K562 (cell line): Measurements from ENCODE around the gene TSEN54. TPM values are rescaled to one million over a fixed set of nuclear protein-coding genes. Genes with fewer than 3 reads are reported as not detected.

ENCODE experiments used
- ATAC-seq: fragments of 200-7000 bp; cut with Tn5 transposase; 3 replicates; pipeline ENCODE4 v1.9.1; 2020; ENCODE audit warnings: moderate library complexity
- BruUV-seq: library from RNA; stranded (reverse); fragments of 400-500 nt; replicated peaks from 2 replicates; lab custom pipeline; 2021; lab: Mats Ljungman, UMichigan
- CTCF ChIA-PET: fragments of 300-600 bp; formaldehyde crosslinking; extraction: SDS; loops from one replicate; lab custom pipeline; 2021; ENCODE audit warnings: low intra/inter-chr PET ratio; lab: Yijun Ruan, JAX
- POLR2A ChIA-PET: fragments of 300-600, 350-650 bp; sonication (Branson Sonifier 250); formaldehyde crosslinking; extraction: SDS; loops from one replicate; lab custom pipeline; 2021; ENCODE audit warnings: antibody characterized with exemption, inconsistent platforms; lab: Yijun Ruan, JAX
- DNase-seq, 4 experiments: peaks; one replicate each; pipeline versions ENCODE4 v3.0.0 to v3.0.0-alpha.2; 2011 to 2018; ENCODE audit warnings: low spot score in 3 of 4, mixed read lengths in 3 of 4; ENCODE audit errors: extremely low read depth in 1 of 4
- FAIRE-seq: peaks from 2 replicates; lab custom pipeline; 2011; peaks lifted over from hg19 to GRCh38; lab: Jason Lieb, UNC
- H2AFZ ChIP-seq: 2 replicates; pipeline ENCODE4 v1.6.0; 2011; ENCODE audit warnings: low read depth, low read length, control low read depth, inconsistent platforms
- H3K27ac ChIP-seq: fragments of 200-600 bp; 3 replicates; pipeline ENCODE4 v1.8.0; 2011; ENCODE audit warnings: low read depth, mild to moderate bottlenecking, control low read depth, inconsistent platforms, low read length, moderate library complexity, mixed read lengths; ENCODE audit errors: extremely low read depth
- H3K27me3 ChIP-seq, 2 experiments: fragments of 300-600 bp in 1 of 2; 2 replicates in 1 of 2; 3 replicates in 1 of 2; pipeline versions ENCODE4 v1.6.0 to v1.8.0; 2011; ENCODE audit warnings: inconsistent platforms in 2 of 2, low read length in 2 of 2, mild to moderate bottlenecking in 1 of 2, mixed read lengths in 1 of 2, moderate library complexity in 1 of 2; ENCODE audit not compliant: control insufficient read depth in 2 of 2, insufficient read depth in 2 of 2
- H3K36me3 ChIP-seq: fragments of 300-600 bp; 3 replicates; pipeline ENCODE4 v1.8.0; 2011; ENCODE audit warnings: mild to moderate bottlenecking, low read length, inconsistent platforms; ENCODE audit not compliant: control insufficient read depth, insufficient read depth
- H3K4me1 ChIP-seq, 2 experiments: fragments of 200-600 bp in 1 of 2; replicated peaks in 1 of 2; 2 replicates in 1 of 2; 3 replicates in 1 of 2; pipeline versions ENCODE4 v1.5.1 to v1.8.0; 2011; ENCODE audit warnings: inconsistent platforms in 2 of 2, low read length in 2 of 2, mild to moderate bottlenecking in 1 of 2, mixed read lengths in 1 of 2, moderate library complexity in 1 of 2; ENCODE audit not compliant: control insufficient read depth in 2 of 2, insufficient read depth in 2 of 2
- H3K4me2 ChIP-seq: 2 replicates; pipeline ENCODE4 v1.6.1; 2011; ENCODE audit warnings: low read length, control low read depth, inconsistent platforms, mixed read lengths; ENCODE audit not compliant: insufficient read depth
- H3K4me3 ChIP-seq: fragments of 200-600 bp; sonication (generic), shearing (Covaris generic); 2 replicates; pipeline ENCODE4 v1.5.1; 2016; ENCODE audit warnings: control low read depth, inconsistent platforms
- H3K79me2 ChIP-seq: fragments of 200-600 bp; 3 replicates; pipeline ENCODE4 v1.8.0; 2011; ENCODE audit warnings: low read length, inconsistent platforms; ENCODE audit not compliant: control insufficient read depth, insufficient read depth
- H3K9ac ChIP-seq, 2 experiments: 2 replicates each; pipeline versions ENCODE4 v1.6.0 to v1.6.1; 2011; ENCODE audit warnings: low read depth in 2 of 2, low read length in 2 of 2, control low read depth in 1 of 2, inconsistent platforms in 1 of 2, mild to moderate bottlenecking in 1 of 2, mixed read lengths in 1 of 2; ENCODE audit not compliant: insufficient read depth in 1 of 2
- H3K9me1 ChIP-seq: one replicate; pipeline ENCODE4 v1.6.0; 2011; ENCODE audit warnings: inconsistent platforms, mild to moderate bottlenecking, low read length, moderate library complexity; ENCODE audit not compliant: control insufficient read depth, insufficient read depth
- H3K9me3 ChIP-seq: replicated peaks from 2 replicates; pipeline ENCODE4 v1.5.1; 2011; ENCODE audit warnings: low read depth, low read length, inconsistent platforms; ENCODE audit not compliant: control insufficient read depth, insufficient read depth
- H4K20me1 ChIP-seq: replicated peaks from 2 replicates; pipeline ENCODE4 v1.6.1; 2011; ENCODE audit warnings: low read length, inconsistent platforms, mixed read lengths; ENCODE audit not compliant: control insufficient read depth, insufficient read depth
- MIER1 ChIP-seq: fragments of 450-650 bp; IDR thresholded peaks from 2 replicates; pipeline ENCODE4 v1.6.1; 2016; ENCODE audit warnings: antibody characterized with exemption, mild to moderate bottlenecking, low read depth
- SRSF1 ChIP-seq: fragments of 200-400 bp; formaldehyde crosslinking; IDR thresholded peaks from 2 replicates; pipeline ENCODE4 v1.6.1; 2017; ENCODE audit warnings: mild to moderate bottlenecking, low read depth, low read length, moderate library complexity
- WGBS: fragments of 100-300 bp; shearing (Covaris generic); methylation state at CpG from one replicate; pipeline ENCODE4 v1.1.6; 2016; ENCODE audit warnings: low coverage, mixed read lengths; ENCODE audit not compliant: insufficient coverage; ENCODE audit errors: missing lambda C conversion rate; 5-methylcytosine and 5-hydroxymethylcytosine counted together
- in situ Hi-C: fragments of 300-500 bp; cut with MboI; formaldehyde crosslinking; loops from 4 replicates; pipeline ENCODE4 v1.15.0; 2018; ENCODE audit warnings: inconsistent platforms, mixed read lengths
- intact Hi-C: fragments of 100-400 bp; cut with micrococcal nuclease; formaldehyde crosslinking; loops from 2 replicates; pipeline ENCODE4 v1.14.2; 2022
- polyA plus RNA-seq, 8 experiments: library from polyadenylated mRNA; depleted of rRNA in 4 of 8; stranded (reverse) in 5 of 8; unstranded in 3 of 8; fragments of >200 nt; fragmentation: Nextera tagmentation in 2 of 8; fragmentation: Illumina TruSeq in 1 of 8; extraction: Ambion mirVana in 2 of 8; extraction: Trizol in 1 of 8; gene quantifications; 2 replicates each; pipeline versions ENCODE4 v1.2.1 to v1.2.3, GENCODE V29; 2011 to 2014; ENCODE audit warnings: inconsistent platforms in 1 of 8, missing spikeins in 1 of 8
- total RNA-seq, 7 experiments: library from RNA; depleted of rRNA in 6 of 7; stranded (reverse); fragments of >200 nt in 6 of 7; fragmentation: Illumina TruSeq in 2 of 7; extraction: Trizol in 2 of 7; gene quantifications; 2 replicates each; pipeline versions ENCODE4 v1.2.1 to v1.2.3, GENCODE V29; 2011 to 2021; ENCODE audit warnings: low replicate concordance in 1 of 7
- TF ChIP-seq, protein P1 (sequence below): fragments of 250-450 bp; sonication (Bioruptor Pico); IDR thresholded peaks from 2 replicates; pipeline ENCODE4 v1.5.0; 2021; ENCODE audit warnings: mild to moderate bottlenecking, moderate library complexity
- TF ChIP-seq, protein P2 (sequence below): fragments of 250-450 bp; sonication (Bioruptor Pico); IDR thresholded peaks from 2 replicates; pipeline ENCODE4 v1.8.0; 2021; ENCODE audit warnings: mild to moderate bottlenecking, moderate library complexity

The TSEN54 gene
- total and polyA plus RNA-seq, 9 of the 15 experiments (the other 6 are each of a cell fraction or from before 2014, with no cell fraction given), result 5.9 to 64.3 (median 48.9) TPM

DNA sequence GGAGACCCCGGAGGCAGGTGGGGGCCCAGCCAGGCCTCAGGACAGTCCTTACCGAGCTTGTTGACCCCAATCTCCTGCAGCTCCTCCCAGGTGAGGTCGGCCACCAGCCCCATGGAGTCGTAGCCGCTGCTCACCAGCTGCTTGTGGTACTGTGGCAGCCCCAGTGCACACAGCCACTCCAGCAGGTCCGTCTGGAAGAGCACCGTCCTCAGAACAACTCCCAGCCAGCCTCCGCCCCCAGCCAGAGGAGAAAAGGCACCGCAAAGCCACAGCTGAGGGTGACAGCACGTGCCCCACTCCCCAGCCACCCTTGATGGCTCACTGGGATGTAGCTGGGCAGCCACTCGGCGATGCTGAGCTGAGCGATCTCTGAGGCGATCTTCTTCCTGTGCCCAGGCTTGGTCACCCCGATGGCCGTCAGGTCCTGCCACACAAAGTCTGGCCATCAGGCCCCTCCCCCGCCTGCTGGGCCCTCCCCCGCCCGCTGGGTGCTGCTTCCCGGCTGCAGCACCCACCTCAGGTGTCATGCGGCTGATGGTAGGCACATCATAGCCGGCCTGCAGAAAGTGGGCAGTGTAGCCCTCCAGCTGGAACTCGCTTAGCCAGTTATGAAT, 12.9 kb upstream of the TSEN54 start:
- BruUV-seq, result no TSS peak
- in situ Hi-C loops (no loop called here), intact Hi-C loops (no loop called here)
- peaks cover 1% of the 10 kb centered on the region for H3K9me1 ChIP-seq
- no peak overlapping the region for H2AFZ ChIP-seq
- H3K4me2 ChIP-seq, result no peak overlapping the region
- WGBS, result 71% methylated on average over 18 of the region's 23 CpGs
- H3K27me3 ChIP-seq, result no peaks in the 10 kb centered on the region
- H4K20me1 ChIP-seq, result 0 out of 2 replicates have a peak, but pooled peaks cover 4% of the 10 kb centered on the region
- H3K9ac ChIP-seq, result peak overlapping the region in 1 of 2 experiments; percentile 40; a peak in 1 of 4 replicates
- H3K4me1 ChIP-seq, result peaks cover 0 to 78% of the 10 kb centered on the region in 2 experiments; a peak in 2 of 5 replicates
- no peaks in the 10 kb centered on the region for H3K9me3 ChIP-seq
- TF ChIP-seq, protein P1, sequence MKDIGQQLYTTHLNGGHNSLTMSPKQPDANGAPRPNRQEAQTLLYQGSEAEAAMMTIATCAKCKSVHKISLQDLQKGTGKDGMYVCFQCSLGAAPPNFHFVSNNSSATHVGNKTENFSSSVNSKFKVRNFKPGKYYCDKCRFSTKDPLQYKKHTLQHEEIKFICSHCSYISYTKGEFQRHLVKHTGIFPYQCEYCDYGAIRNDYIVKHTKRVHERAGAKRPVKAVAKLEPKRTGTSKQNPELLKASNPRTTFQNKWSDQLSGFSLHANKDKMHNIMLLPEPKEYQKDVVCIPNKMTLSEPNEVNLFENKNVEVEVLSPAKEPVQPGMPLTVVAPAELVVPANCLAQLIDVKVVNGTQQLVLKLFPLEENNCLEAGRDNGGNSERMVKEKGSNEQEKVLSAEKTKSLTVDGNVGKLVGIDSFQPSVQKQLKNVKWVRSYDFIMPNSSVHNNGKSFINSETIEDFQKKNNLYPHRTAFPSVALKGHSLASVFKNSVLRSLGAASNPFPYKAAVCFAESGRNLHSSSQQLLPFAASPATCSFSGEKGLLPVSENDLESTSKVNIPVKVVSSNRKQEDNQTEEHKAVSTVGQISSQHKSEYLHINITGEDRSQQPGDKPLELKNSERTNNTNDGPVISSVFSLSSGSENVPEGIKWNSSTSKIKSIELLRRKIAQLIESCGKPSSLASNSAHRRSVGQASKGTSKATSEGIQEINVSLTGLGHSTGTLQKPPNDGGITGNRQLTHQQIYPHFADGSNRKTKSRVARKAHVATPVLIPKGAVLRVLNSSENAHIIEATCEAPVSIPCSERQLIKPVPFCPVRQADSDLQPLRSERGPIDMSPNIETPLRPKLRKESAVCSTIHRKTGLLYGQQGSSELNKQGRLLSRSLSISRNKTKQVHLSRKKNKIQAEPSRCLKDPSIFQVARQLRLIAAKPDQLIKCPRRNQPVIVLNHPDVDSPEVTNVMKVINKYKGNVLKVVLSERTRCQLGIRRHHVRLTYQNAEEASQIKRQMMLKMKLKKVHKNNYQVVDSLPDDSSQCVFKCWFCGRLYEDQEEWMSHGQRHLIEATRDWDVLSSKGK (CRISPR knock-in tag), result no peak
- TF ChIP-seq, protein P2, sequence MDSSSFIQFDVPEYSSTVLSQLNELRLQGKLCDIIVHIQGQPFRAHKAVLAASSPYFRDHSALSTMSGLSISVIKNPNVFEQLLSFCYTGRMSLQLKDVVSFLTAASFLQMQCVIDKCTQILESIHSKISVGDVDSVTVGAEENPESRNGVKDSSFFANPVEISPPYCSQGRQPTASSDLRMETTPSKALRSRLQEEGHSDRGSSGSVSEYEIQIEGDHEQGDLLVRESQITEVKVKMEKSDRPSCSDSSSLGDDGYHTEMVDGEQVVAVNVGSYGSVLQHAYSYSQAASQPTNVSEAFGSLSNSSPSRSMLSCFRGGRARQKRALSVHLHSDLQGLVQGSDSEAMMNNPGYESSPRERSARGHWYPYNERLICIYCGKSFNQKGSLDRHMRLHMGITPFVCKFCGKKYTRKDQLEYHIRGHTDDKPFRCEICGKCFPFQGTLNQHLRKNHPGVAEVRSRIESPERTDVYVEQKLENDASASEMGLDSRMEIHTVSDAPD (CRISPR knock-in tag), result no peak
- TF ChIP-seq SRSF1, result no peak
- no peak for TF ChIP-seq MIER1
- H3K27ac ChIP-seq, result no peak overlapping the region
- peaks cover 23% of the 10 kb centered on the region; the same call in 1 of the 3 replicates for H3K36me3 ChIP-seq
- ATAC-seq, result no peak
- ChIA-PET POLR2A (interaction anchor here (0.6 to 1.4 kb wide), 5 partner anchors 9 to 94 kb away, joined by 3 to 9 read pairs (median 5); partner anchors contain the start of gene TSEN54), CTCF (no interaction called here)
- no peak for DNase-seq
- no peaks in the 10 kb centered on the region for H3K79me2 ChIP-seq
- no peak overlapping the region for H3K4me3 ChIP-seq
- FAIRE-seq, result no peak
